Progenitor cell of endocrine pancreas (in vitro differentiated cells): ENCODE measurements around the gene DDX24. TPM values are rescaled to one million over a fixed set of nuclear protein-coding genes. Genes with fewer than 3 reads are reported as not detected.

Experiments used
- DNase-seq: peaks from one replicate; pipeline ENCODE4 v3.0.0; 2021; ENCODE audit warnings: low spot score; ENCODE audit not compliant: unreplicated experiment
- H3K27ac Mint-ChIP-seq: 2 replicates; pipeline ENCODE4 v1.8.0; 2021; ENCODE audit warnings: mild to moderate bottlenecking, moderate library complexity, mixed read lengths
- H3K27me3 Mint-ChIP-seq: 2 replicates; pipeline ENCODE4 v1.8.0; 2021; ENCODE audit warnings: mixed read lengths
- H3K36me3 Mint-ChIP-seq: 2 replicates; pipeline ENCODE4 v1.8.0; 2022; ENCODE audit warnings: mixed read lengths; ENCODE audit not compliant: insufficient read depth
- H3K4me1 Mint-ChIP-seq: 2 replicates; pipeline ENCODE4 v1.8.0; 2021; ENCODE audit warnings: low read depth, mixed read lengths
- H3K4me3 Mint-ChIP-seq: 2 replicates; pipeline ENCODE4 v1.8.0; 2021; ENCODE audit warnings: low read depth, mild to moderate bottlenecking, moderate library complexity, mixed read lengths
- H3K9me3 Mint-ChIP-seq: 2 replicates; pipeline ENCODE4 v1.8.0; 2021; ENCODE audit warnings: low read depth, mixed read lengths
- CTCF ChIP-seq: fragments of 200-600 bp; sonication (generic); IDR thresholded peaks from one replicate; pipeline ENCODE4 v1.5.0; 2021; ENCODE audit warnings: antibody characterized with exemption, mild to moderate bottlenecking; ENCODE audit not compliant: unreplicated experiment
- total RNA-seq: library from RNA; stranded (reverse); gene quantifications from 2 replicates; pipeline ENCODE4 v1.2.1, GENCODE V29; 2021

Gene DDX24
- total RNA-seq, 1 donor from 2014 or later = 139 TPM

- Mint-ChIP-seq H3K27me3 (no peaks in the 10 kb centered on the region), H3K4me3 (no peak overlapping the region), H3K9me3 (no peaks in the 10 kb centered on the region), H3K36me3 (peaks cover 2% of the 10 kb centered on the region), H3K27ac (no peak overlapping the region), H3K4me1 (peaks cover 2% of the 10 kb centered on the region)
- no peak for DNase-seq
- no peak for TF ChIP-seq CTCF
Measured at GRCh38 chr14:94101748-94102147, 20.7 kb upstream of the DDX24 start.

- Mint-ChIP-seq H3K4me3 (no peak overlapping the region), H3K4me1 (peaks cover 2% of the 10 kb centered on the region), H3K27ac (no peak overlapping the region), H3K36me3 (peaks cover 2% of the 10 kb centered on the region), H3K9me3 (no peaks in the 10 kb centered on the region), H3K27me3 (no peaks in the 10 kb centered on the region)
- no peak for TF ChIP-seq CTCF
- no peak for DNase-seq
Measured at GRCh38 chr14:94100847-94101246, 19.8 kb upstream of the DDX24 start.

- Mint-ChIP-seq H3K4me1 (peaks cover 2% of the 10 kb centered on the region), H3K27me3 (no peaks in the 10 kb centered on the region), H3K9me3 (no peaks in the 10 kb centered on the region), H3K27ac (no peak overlapping the region), H3K4me3 (no peak overlapping the region), H3K36me3 (peaks cover 2% of the 10 kb centered on the region)
- DNase-seq = no peak
- TF ChIP-seq CTCF = no peak
Measured at GRCh38 chr14:94099006-94099405, 18.0 kb upstream of the DDX24 start.

- TF ChIP-seq CTCF = no peak
- no peak overlapping the region for H3K27ac Mint-ChIP-seq
- H3K9me3 Mint-ChIP-seq = no peaks in the 10 kb centered on the region
- H3K4me3 Mint-ChIP-seq = no peak overlapping the region
- H3K4me1 Mint-ChIP-seq = peaks cover 2% of the 10 kb centered on the region
- H3K27me3 Mint-ChIP-seq = no peaks in the 10 kb centered on the region
- H3K36me3 Mint-ChIP-seq = peaks cover 2% of the 10 kb centered on the region
- DNase-seq = no peak
Measured at GRCh38 chr14:94098326-94098992, 17.5 kb upstream of the DDX24 start.

GRCh38 chr14:94097091-94097490, 16.1 kb upstream of the DDX24 start:
- Mint-ChIP-seq H3K27me3 (no peaks in the 10 kb centered on the region), H3K4me3 (no peak overlapping the region), H3K36me3 (peaks cover 2% of the 10 kb centered on the region), H3K4me1 (no peaks in the 10 kb centered on the region), H3K27ac (no peak overlapping the region), H3K9me3 (no peaks in the 10 kb centered on the region)
- DNase-seq = no peak
- TF ChIP-seq CTCF = no peak
